PC-3 (cell line): ENCODE data around the gene MTMR4. TPM values are rescaled to one million over a fixed set of nuclear protein-coding genes. Genes with fewer than 3 reads are reported as not detected.

Source experiments
- ATAC-seq: fragments of 200-7000 bp; cut with Tn5 transposase; 2 replicates; pipeline ENCODE4 v1.9.1; 2020; ENCODE audit warnings: mild to moderate bottlenecking, moderate library complexity
- BruUV-seq: library from RNA; stranded (reverse); fragments of 400-500 nt; replicated peaks from 2 replicates; lab custom pipeline; 2021; lab: Mats Ljungman, UMichigan
- CTCF ChIA-PET: fragments of 300-600 bp; sonication (Branson Sonifier 250); formaldehyde crosslinking; loops from one replicate; lab custom pipeline; 2022; ENCODE audit warnings: antibody characterized with exemption; lab: Charles Lee
- POLR2A ChIA-PET: fragments of 300-600 bp; sonication (Branson Sonifier 250); formaldehyde crosslinking; loops from one replicate; lab custom pipeline; 2022; ENCODE audit warnings: antibody characterized with exemption; ENCODE audit not compliant: unreplicated experiment; lab: Charles Lee
- DNase-seq: peaks from one replicate; pipeline ENCODE4 v3.0.0-alpha.2; 2015
- H2AFZ ChIP-seq: fragments of 300-600 bp; sonication (generic); 2 replicates; pipeline ENCODE4 v1.6.0; 2016; ENCODE audit warnings: antibody characterized with exemption, low read length
- H3F3A ChIP-seq: fragments of 300-600 bp; sonication (generic); one replicate; pipeline ENCODE4 v1.6.0; 2017; ENCODE audit warnings: antibody characterized with exemption, low read length, control low read depth, mild to moderate bottlenecking; ENCODE audit not compliant: unreplicated experiment
- H3K27ac ChIP-seq: fragments of 300-600 bp; sonication (generic); 2 replicates; pipeline ENCODE4 v1.5.1; 2016; ENCODE audit warnings: mild to moderate bottlenecking, low read length
- H3K27me3 ChIP-seq: fragments of 300-600 bp; sonication (generic); 2 replicates; pipeline ENCODE4 v1.6.1; 2016; ENCODE audit warnings: low read length, mixed read lengths
- H3K36me3 ChIP-seq: fragments of 300-600 bp; sonication (generic); 2 replicates; pipeline ENCODE4 v1.6.1; 2016; ENCODE audit warnings: low read depth, mixed run types, low read length, mixed read lengths
- H3K4me1 ChIP-seq: fragments of 300-600 bp; sonication (generic); 2 replicates; pipeline ENCODE4 v1.5.1; 2016; ENCODE audit warnings: low read length; ENCODE audit not compliant: insufficient read depth
- H3K4me2 ChIP-seq: fragments of 300-600 bp; sonication (generic); 2 replicates; pipeline ENCODE4 v1.6.0; 2016; ENCODE audit warnings: low read length
- H3K4me3 ChIP-seq: fragments of 300-600 bp; sonication (generic); 2 replicates; pipeline ENCODE4 v1.5.1; 2016; ENCODE audit warnings: mild to moderate bottlenecking, low read length, mixed read lengths
- H3K79me2 ChIP-seq: fragments of 300-600 bp; sonication (generic); 2 replicates; pipeline ENCODE4 v1.6.1; 2017; ENCODE audit warnings: low read length, mixed read lengths
- H3K9ac ChIP-seq: fragments of 300-600 bp; sonication (generic); 2 replicates; pipeline ENCODE4 v1.6.0; 2016; ENCODE audit warnings: mild to moderate bottlenecking, low read length
- H3K9me2 ChIP-seq: fragments of 300-600 bp; sonication (generic); replicated peaks from 2 replicates; pipeline ENCODE4 v1.6.1; 2016; ENCODE audit warnings: mixed run types, low read length, mixed read lengths
- H3K9me3 ChIP-seq: fragments of 300-600 bp; sonication (generic); 2 replicates; pipeline ENCODE4 v1.6.1; 2016; ENCODE audit warnings: low read length, mixed read lengths
- H4K20me1 ChIP-seq: fragments of 300-600 bp; sonication (generic); 2 replicates; pipeline ENCODE4 v1.6.1; 2016; ENCODE audit warnings: low read length, mixed read lengths
- EZH2 ChIP-seq: fragments of 300-600 bp; sonication (generic); IDR thresholded peaks from one replicate; pipeline ENCODE4 v1.6.1; 2017; ENCODE audit warnings: antibody characterized with exemption, mild to moderate bottlenecking, low read length; ENCODE audit not compliant: unreplicated experiment
- EZH2phosphoT487 ChIP-seq: fragments of 300-600 bp; sonication (generic); IDR thresholded peaks from 2 replicates; pipeline ENCODE4 v1.6.1; 2018; ENCODE audit warnings: mild to moderate bottlenecking, antibody characterized with exemption, low read length, borderline replicate concordance
- intact Hi-C: fragments of 100-400 bp; cut with micrococcal nuclease; formaldehyde crosslinking; loops from 2 replicates; pipeline ENCODE4 v1.9.0; 2023
- total RNA-seq: library from RNA; depleted of rRNA; stranded (reverse); fragments of >200 nt; gene quantifications from 2 replicates; pipeline ENCODE4 v1.2.3, GENCODE V29; 2014
- TF ChIP-seq, protein P1 (sequence below): fragments of 300-600 bp; sonication (generic); conservative IDR thresholded peaks from 2 replicates; pipeline ENCODE4 v1.5.1; 2017; ENCODE audit warnings: antibody characterized with exemption, low read depth, mild to moderate bottlenecking, low read length

The MTMR4 gene
- total RNA-seq, 1 experiment from 2014 or later, result 48.7 TPM

DNA sequence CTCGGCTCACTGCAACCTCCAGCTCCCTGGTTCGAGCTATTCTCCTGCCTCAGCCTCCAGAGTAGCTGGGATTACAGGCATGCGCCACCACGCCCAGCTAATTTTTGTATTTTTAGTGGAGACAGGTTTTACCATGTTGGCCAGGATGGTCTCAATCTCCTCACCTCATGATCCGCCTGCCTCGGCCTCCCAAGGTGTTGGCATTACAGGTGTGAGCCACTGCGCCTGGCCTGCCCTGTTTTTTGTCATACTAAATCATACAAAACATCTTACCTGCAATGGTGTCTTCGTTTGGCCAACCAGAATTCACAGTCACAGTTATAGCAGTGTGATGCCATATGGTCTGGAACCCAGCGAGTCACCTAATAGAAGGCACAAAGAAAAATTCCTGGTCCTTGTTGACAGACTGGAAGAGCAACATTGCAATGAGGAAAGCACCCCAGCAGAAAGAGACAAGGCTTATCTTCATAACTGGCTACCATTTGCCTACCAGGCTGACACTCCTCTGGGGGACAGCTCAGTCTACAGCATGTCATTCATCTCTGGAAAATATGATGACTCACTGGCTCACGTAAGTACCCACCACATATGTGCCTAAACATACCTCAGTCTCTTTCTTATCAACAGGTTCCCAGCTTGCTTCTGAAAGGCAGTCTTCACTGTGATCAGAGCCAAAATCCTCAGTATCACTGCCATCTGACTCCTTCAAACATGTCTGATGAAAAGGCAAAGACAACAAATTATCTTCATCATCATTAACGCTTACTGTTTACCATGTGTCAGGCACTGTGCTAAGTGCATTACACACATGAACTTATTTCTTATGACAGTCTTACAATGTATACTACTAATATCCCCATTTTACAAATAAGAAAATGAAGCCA, 22.0 kb downstream of the MTMR4 start:
- Histone ChIP-seq H3K9me3 (no peaks in the 10 kb centered on the region), H4K20me1 (no peaks in the 10 kb centered on the region), H3K27ac (peak overlapping the region; percentile 33), H3K4me1 (peaks cover 8% of the 10 kb centered on the region), H3K4me3 (no peak overlapping the region), H3K27me3 (no peaks in the 10 kb centered on the region), H2AFZ (no peak overlapping the region), H3K9me2 (no peaks in the 10 kb centered on the region), H3K9ac (no peak overlapping the region), H3K79me2 (no peaks in the 10 kb centered on the region), H3K4me2 (no peak overlapping the region), H3K36me3 (peaks cover 51% of the 10 kb centered on the region), H3F3A (no peaks in the 10 kb centered on the region)
- no TSS peak for BruUV-seq
- ATAC-seq, result peak; percentile 45
- intact Hi-C loops, result no loop called here
- no peak for TF ChIP-seq EZH2
- TF ChIP-seq, protein P1, sequence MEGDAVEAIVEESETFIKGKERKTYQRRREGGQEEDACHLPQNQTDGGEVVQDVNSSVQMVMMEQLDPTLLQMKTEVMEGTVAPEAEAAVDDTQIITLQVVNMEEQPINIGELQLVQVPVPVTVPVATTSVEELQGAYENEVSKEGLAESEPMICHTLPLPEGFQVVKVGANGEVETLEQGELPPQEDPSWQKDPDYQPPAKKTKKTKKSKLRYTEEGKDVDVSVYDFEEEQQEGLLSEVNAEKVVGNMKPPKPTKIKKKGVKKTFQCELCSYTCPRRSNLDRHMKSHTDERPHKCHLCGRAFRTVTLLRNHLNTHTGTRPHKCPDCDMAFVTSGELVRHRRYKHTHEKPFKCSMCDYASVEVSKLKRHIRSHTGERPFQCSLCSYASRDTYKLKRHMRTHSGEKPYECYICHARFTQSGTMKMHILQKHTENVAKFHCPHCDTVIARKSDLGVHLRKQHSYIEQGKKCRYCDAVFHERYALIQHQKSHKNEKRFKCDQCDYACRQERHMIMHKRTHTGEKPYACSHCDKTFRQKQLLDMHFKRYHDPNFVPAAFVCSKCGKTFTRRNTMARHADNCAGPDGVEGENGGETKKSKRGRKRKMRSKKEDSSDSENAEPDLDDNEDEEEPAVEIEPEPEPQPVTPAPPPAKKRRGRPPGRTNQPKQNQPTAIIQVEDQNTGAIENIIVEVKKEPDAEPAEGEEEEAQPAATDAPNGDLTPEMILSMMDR, result no peak
- TF ChIP-seq EZH2phosphoT487, result no peak
- CTCF ChIA-PET, result no interaction called here
- DNase-seq, result peak; percentile 77
- POLR2A ChIA-PET, result no interaction called here

DNA sequence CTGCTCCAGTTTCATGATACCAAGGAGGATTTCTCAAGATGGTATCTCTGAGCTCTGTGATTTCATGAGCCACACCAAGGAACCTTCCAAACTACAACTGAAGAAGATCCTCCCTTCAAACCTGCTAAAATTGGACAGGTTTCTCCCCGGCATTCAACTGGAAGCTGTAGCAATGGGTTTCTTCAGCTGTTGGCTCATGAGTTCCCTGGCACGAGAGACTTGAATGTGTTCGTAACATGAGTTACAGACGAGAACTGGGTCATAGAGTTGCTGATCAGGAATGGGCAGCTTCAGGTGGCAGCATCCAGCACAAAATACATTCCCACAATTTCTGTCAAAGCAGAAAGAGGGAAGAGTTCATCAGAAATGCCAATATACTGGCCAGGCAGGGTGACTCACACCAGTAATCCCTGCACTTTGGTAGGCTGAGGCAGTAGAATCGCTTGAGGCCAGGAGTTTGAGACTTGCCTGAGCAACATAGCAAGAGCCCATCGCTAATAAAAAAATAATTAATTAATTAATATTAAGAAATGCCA, 22.9 kb downstream of the MTMR4 start:
- H3K36me3 ChIP-seq, result peaks cover 44% of the 10 kb centered on the region

DNA sequence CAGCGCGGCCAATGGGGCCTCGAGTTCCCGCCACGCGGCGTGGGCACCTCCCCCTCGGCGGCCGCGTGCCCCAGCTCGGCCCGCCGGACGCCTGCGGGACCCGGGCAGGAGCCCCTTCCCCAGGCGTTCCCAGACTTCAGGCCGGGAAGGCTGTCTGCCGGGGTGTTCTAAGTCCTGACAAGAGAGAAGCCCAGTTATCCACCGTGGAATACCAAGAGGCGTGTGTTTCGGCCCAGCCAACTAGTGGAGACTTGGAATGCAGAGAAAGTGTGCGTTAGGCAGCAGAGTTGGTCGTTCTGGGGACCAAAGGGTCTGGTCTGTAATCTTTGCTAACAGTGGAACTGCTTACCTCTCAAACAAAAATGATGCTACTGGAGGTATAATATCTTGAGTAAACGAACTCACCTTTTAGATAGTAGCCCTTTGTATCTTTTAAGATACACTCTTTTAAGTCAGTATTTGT, 26.0 kb downstream of the MTMR4 start:
- no peak overlapping the region for H3K4me2 ChIP-seq
- H3K27ac ChIP-seq, result no peak overlapping the region
- no peaks in the 10 kb centered on the region for H3K9me2 ChIP-seq
- H4K20me1 ChIP-seq, result no peaks in the 10 kb centered on the region
- BruUV-seq, result no TSS peak
- H3K27me3 ChIP-seq, result no peaks in the 10 kb centered on the region
- H3K9me3 ChIP-seq, result no peaks in the 10 kb centered on the region
- ChIA-PET CTCF (no interaction called here), POLR2A (no interaction called here)
- ATAC-seq (no peak), DNase-seq (no peak)
- H3K4me3 ChIP-seq, result no peak overlapping the region
- intact Hi-C loops, result no loop called here
- peaks cover 8% of the 10 kb centered on the region for H3K4me1 ChIP-seq
- H3K9ac ChIP-seq, result no peak overlapping the region
- TF ChIP-seq, protein P1, result no peak
- TF ChIP-seq EZH2, result no peak
- TF ChIP-seq EZH2phosphoT487, result no peak
- no peaks in the 10 kb centered on the region for H3K79me2 ChIP-seq
- peaks cover 24% of the 10 kb centered on the region for H3K36me3 ChIP-seq
- no peaks in the 10 kb centered on the region for H3F3A ChIP-seq
- H2AFZ ChIP-seq, result no peak overlapping the region

More for the DNA sequence above, 22.9 kb downstream of the MTMR4 start:
- Histone ChIP-seq H3K27ac (no peak overlapping the region; the same call in 1 of the 2 replicates), H3F3A (no peaks in the 10 kb centered on the region), H4K20me1 (no peaks in the 10 kb centered on the region), H3K4me3 (no peak overlapping the region), H2AFZ (no peak overlapping the region), H3K27me3 (no peaks in the 10 kb centered on the region), H3K4me2 (no peak overlapping the region), H3K79me2 (no peaks in the 10 kb centered on the region), H3K9me2 (no peaks in the 10 kb centered on the region), H3K9me3 (no peaks in the 10 kb centered on the region), H3K4me1 (peaks cover 8% of the 10 kb centered on the region), H3K9ac (no peak overlapping the region)
- TF ChIP-seq EZH2phosphoT487 (no peak), EZH2 (no peak)
- DNase-seq (peak; percentile 37), ATAC-seq (no peak)
- CTCF ChIA-PET, result no interaction called here
- BruUV-seq, result no TSS peak
- intact Hi-C loops, result no loop called here
- POLR2A ChIA-PET, result no interaction called here
